GM12872 (cell line): Measurements from ENCODE around the gene LRRC7.

Experiments used
- TF ChIP-seq, protein P1 (sequence below): IDR thresholded peaks from 3 replicates; pipeline ENCODE4 v1.5.1; 2011; ENCODE audit warnings: low read depth, mild to moderate bottlenecking, low read length, moderate library complexity; ENCODE audit not compliant: insufficient read depth

Gene LRRC7

DNA sequence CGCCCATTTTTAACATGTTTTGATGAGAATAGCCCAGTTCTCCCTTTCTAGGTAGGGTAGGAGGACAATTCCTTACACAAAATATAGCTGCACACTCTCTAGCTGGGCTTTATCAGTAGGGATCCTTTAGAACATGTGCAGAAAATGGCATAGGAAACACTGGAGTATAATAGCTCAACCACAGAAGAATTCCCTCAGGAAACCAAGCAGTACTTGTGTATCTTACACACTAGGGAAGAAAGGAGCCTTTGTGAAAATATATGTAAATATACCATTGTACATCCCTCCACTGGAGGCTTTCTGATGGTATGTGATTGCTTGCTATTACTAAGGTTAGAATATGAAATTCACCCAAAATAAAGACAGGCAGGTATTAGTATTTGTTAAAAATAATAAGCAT, 484.2 kb downstream of the LRRC7 start:
- TF ChIP-seq, protein P1, sequence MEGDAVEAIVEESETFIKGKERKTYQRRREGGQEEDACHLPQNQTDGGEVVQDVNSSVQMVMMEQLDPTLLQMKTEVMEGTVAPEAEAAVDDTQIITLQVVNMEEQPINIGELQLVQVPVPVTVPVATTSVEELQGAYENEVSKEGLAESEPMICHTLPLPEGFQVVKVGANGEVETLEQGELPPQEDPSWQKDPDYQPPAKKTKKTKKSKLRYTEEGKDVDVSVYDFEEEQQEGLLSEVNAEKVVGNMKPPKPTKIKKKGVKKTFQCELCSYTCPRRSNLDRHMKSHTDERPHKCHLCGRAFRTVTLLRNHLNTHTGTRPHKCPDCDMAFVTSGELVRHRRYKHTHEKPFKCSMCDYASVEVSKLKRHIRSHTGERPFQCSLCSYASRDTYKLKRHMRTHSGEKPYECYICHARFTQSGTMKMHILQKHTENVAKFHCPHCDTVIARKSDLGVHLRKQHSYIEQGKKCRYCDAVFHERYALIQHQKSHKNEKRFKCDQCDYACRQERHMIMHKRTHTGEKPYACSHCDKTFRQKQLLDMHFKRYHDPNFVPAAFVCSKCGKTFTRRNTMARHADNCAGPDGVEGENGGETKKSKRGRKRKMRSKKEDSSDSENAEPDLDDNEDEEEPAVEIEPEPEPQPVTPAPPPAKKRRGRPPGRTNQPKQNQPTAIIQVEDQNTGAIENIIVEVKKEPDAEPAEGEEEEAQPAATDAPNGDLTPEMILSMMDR = no peak

DNA sequence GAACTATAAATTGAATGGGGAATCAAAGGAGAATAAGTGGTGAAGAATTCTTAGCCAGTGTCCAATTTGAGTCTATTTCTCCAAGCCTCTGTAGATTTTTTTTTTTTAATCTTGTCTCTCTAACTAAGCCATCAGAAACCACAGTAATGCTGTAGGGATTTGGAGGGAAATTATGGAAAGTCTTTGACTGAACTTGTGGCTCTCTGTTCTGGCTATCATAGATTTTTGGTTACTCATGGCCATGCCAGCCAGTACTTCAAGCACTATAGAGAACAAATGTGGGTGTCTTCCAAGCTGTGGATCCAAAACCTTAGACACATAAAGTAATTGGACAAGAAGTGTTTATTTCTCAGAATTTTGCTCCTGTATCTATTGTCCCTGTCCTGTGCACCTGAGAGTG, 489.8 kb downstream of the LRRC7 start:
- TF ChIP-seq, protein P1 = no peak

DNA sequence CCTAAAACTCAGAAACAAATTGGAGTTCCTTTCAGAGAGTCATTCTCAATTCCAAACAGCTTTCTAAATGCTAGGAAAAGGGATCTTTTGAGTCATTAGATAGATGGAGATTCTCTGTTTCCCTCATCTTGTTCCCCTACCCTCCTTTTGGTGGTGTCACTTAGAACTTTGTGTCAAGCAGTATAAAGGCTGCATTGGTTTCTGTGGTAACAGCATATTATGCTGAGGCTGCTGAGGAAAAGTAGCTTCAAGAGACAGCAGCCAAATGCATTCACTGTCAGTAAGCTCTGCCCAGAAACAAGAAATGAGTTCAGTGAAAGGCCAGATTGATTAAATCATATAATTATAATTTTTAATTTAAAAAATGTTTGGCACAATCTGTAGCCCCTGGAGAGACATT, 493.5 kb downstream of the LRRC7 start:
- TF ChIP-seq, protein P1 = no peak

- TF ChIP-seq, protein P1 = no peak
Observed at GRCh38 chr1:70063861-70064260, 496.1 kb downstream of the LRRC7 start.

DNA sequence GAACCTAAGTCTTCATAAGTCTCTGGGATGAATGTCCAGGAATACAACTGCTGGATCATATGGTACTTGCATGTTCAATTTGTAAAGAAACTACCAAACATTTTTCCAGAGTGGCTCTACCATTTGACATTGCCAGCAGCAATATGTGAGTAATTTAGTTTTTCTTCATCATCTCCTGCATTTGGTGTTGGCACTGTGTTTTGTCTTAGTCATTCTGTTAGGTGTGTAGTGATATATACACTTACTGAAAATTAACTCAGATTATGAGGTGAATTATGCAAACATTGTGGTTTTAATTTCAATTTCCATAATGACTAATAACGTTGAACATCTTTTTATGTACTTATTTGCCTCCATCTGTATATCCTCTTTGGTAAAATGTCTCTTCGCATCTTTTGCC, 499.0 kb downstream of the LRRC7 start:
- TF ChIP-seq, protein P1 = no peak

- TF ChIP-seq, protein P1 = no peak
Observed at GRCh38 chr1:70071601-70072000, 503.9 kb downstream of the LRRC7 start.

DNA sequence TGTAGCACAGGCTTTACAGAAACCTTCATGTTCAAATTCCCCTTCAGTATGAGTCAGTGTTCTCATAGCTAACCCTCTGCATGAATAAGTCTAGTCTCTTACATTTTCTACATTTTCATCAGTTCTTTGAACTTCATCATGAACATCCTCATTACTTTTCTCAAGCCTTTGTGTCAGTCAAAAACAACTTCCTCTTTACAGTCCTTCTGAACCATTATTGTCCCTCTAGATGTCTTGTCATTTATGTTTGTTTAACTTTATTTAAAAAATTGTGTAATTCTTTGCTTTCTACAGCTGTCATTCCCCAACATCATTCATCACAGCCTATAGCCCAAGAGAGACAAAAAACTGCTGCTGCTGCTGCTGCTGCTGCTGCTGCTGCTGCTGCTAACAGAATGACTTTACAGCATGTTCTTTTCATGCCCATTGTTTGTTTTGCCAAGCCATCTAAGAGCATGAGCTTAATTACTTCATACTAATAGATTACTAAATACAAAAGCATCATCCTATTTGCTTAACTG, 504.6 kb downstream of the LRRC7 start:
- TF ChIP-seq, protein P1 = no peak

DNA sequence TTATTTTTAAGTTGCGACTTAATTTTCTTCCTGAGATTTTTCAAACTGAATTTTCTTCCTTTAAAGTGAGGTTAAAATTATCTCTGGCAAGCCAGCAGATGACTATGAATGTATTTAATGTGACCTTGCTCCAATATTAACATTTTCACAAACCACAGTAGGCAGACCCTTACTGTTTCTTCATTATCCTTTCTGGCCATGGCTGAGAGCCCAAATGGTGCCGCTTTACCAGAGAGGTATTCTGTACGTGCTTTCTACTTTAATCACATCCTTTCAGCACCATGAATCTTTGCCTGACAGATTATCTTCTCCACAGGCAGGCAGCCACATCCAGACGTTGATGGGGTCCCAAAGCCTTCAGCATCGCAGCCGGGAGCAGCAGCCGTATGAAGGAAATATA, 508.0 kb downstream of the LRRC7 start:
- TF ChIP-seq, protein P1 = no peak
